ENCODE data around the gene VEGFC.

VEGFC gene

GRCh38 chr4:176778063-176778462 is 14.7 kb downstream of the VEGFC start:
- ChIA-PET CTCF (interaction anchor here (0.8 to 2.2 kb wide), 5 partner anchors 9 to 400 kb away, joined by 3 to 5 read pairs (median 4); no protein-coding TSS in a partner anchor), POLR2A (no interaction called here)
- TF ChIP-seq, protein P1, sequence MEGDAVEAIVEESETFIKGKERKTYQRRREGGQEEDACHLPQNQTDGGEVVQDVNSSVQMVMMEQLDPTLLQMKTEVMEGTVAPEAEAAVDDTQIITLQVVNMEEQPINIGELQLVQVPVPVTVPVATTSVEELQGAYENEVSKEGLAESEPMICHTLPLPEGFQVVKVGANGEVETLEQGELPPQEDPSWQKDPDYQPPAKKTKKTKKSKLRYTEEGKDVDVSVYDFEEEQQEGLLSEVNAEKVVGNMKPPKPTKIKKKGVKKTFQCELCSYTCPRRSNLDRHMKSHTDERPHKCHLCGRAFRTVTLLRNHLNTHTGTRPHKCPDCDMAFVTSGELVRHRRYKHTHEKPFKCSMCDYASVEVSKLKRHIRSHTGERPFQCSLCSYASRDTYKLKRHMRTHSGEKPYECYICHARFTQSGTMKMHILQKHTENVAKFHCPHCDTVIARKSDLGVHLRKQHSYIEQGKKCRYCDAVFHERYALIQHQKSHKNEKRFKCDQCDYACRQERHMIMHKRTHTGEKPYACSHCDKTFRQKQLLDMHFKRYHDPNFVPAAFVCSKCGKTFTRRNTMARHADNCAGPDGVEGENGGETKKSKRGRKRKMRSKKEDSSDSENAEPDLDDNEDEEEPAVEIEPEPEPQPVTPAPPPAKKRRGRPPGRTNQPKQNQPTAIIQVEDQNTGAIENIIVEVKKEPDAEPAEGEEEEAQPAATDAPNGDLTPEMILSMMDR (IDR thresholded peaks at IDR 0.05; ENCODE audit: control extremely low read depth, extremely low read depth, low read depth, missing control alignments), result no peak
- no peak for DNase-seq (ENCODE audit: extremely low spot score)

DNA sequence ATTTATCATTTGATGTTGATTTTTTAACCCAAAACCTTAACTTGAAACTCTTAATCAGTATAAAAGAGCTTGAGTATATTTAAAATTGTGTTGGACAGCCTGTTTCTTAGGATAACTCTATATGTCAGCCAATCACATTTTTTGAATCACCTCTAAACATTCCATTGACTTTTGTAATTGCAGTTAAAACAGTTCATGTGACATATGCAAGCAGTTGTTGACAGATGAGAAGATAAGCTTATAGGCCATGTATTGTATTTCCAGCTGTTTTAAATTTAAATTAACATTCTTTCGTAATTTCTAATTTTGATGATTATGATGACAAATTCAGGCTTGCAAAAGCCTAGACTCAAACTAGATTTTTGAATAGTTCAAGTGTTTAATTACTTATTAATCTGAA is 17.4 kb downstream of the VEGFC start:
- no peak for DNase-seq (ENCODE audit: extremely low spot score)
- TF ChIP-seq, protein P1 (IDR thresholded peaks at IDR 0.05; ENCODE audit: control extremely low read depth, extremely low read depth, low read depth, missing control alignments), result no peak
- ChIA-PET POLR2A (no interaction called here), CTCF (interaction anchor here (0.9 kb wide), 1 partner anchor 10 kb away, joined by 3 read pairs; no protein-coding TSS in a partner anchor)

GRCh38 chr4:176774852-176775251 is 17.9 kb downstream of the VEGFC start:
- ChIA-PET CTCF (no interaction called here), POLR2A (no interaction called here)
- DNase-seq (ENCODE audit: extremely low spot score), result no peak
- TF ChIP-seq, protein P1 (IDR thresholded peaks at IDR 0.05; ENCODE audit: control extremely low read depth, extremely low read depth, low read depth, missing control alignments), result no peak

DNA sequence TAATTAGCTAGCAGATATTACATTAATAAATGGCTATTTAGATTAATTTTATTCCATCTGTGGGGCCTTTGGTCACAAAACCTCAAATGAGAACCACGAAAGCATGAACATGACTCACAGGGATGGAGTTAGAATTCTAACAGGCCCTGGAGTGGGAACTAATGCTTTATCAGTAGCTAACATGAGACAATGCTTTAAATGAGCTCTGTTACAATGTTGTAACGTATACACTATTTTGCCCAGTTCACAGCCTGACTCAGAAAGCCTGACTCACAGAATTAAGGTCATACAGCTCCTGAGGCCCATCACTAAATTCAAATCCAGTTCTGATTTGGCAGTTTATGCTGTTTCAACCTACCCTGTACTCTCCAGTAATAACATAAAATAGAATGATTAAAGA is 23.2 kb downstream of the VEGFC start:
- ChIA-PET CTCF (interaction anchor here (1.0 to 1.2 kb wide), 2 partner anchors 9 kb away, joined by 4 to 5 read pairs; no protein-coding TSS in a partner anchor), POLR2A (no interaction called here)
- TF ChIP-seq, protein P1 (IDR thresholded peaks at IDR 0.05; ENCODE audit: control extremely low read depth, extremely low read depth, low read depth, missing control alignments), result no peak
- DNase-seq (ENCODE audit: extremely low spot score), result no peak

- TF ChIP-seq, protein P1 (IDR thresholded peaks at IDR 0.05; ENCODE audit: control extremely low read depth, extremely low read depth, low read depth, missing control alignments), result no peak
- CTCF ChIA-PET, result interaction anchor here (0.9 to 1.9 kb wide), 3 partner anchors 11 to 390 kb away, joined by 3 to 5 read pairs (median 4); no protein-coding TSS in a partner anchor
- POLR2A ChIA-PET, result no interaction called here
Observed at GRCh38 chr4:176767183-176767582, 25.5 kb downstream of the VEGFC start.

GRCh38 chr4:176762661-176763308 is 29.9 kb downstream of the VEGFC start:
- POLR2A ChIA-PET, result no interaction called here
- CTCF ChIA-PET, result interaction anchor here (1.4 kb wide), 1 partner anchor 15 kb away, joined by 4 read pairs; no protein-coding TSS in a partner anchor
- no peak for DNase-seq (ENCODE audit: extremely low spot score)
- TF ChIP-seq, protein P1 (IDR thresholded peaks at IDR 0.05; ENCODE audit: control extremely low read depth, extremely low read depth, low read depth, missing control alignments), result no peak

More at GRCh38 chr4:176767183-176767582, 25.5 kb downstream of the VEGFC start:
- DNase-seq (ENCODE audit: extremely low spot score), result no peak

Data from GM10248 (cell line).